Gastrocnemius medialis (tissue), 4 donors: ENCODE data around the gene PIP5KL1. TPM values are rescaled to one million over a fixed set of nuclear protein-coding genes. Genes with fewer than 3 reads are reported as not detected.
A peak's percentile ranks its signal among the peaks of the same experiment; 100 is the strongest.

Experiments
- ATAC-seq, 2 donors: fragments of 150-250 bp; one replicate each; pipeline ENCODE4 v1.9.1; 2016
- DNase-seq, 2 donors: peaks; one replicate each; pipeline ENCODE4 v3.0.0-alpha.2; 2019
- H3K27ac ChIP-seq, 4 donors: fragments of 200-600 bp; sonication (generic); 1 replicate in 1 of 4; 2 replicates in 3 of 4; pipeline ENCODE4 v1.5.1; 2016 to 2018; ENCODE audit warnings: mild to moderate bottlenecking in 2 of 4, moderate library complexity in 1 of 4
- H3K27me3 ChIP-seq, 3 donors: fragments of 200-600 bp; sonication (generic) in 2 of 3; 1 replicate in 1 of 3; 2 replicates in 2 of 3; pipeline versions ENCODE4 v1.5.1 to v1.6.0; 2016 to 2019; ENCODE audit warnings: mild to moderate bottlenecking in 1 of 3, moderate library complexity in 1 of 3
- H3K36me3 ChIP-seq, 2 donors: fragments of 200-600 bp; sonication (generic) in 1 of 2; one replicate each; pipeline ENCODE4 v1.5.1; 2017 to 2018
- H3K4me1 ChIP-seq, 2 donors: fragments of 200-600 bp; sonication (generic) in 1 of 2; one replicate each; pipeline ENCODE4 v1.5.1; 2016 to 2017; ENCODE audit warnings: mild to moderate bottlenecking in 2 of 2
- H3K4me3 ChIP-seq, 4 donors: fragments of 200-600 bp; sonication (generic) in 3 of 4; 1 replicate in 1 of 4; 2 replicates in 3 of 4; pipeline ENCODE4 v1.5.1; 2016 to 2019; ENCODE audit warnings: mild to moderate bottlenecking in 2 of 4
- H3K9me3 ChIP-seq, 3 donors: fragments of 200-600 bp; sonication (generic) in 2 of 3; 1 replicate in 1 of 3; 2 replicates in 2 of 3; pipeline ENCODE4 v1.5.1; 2016 to 2019
- POLR2A ChIP-seq, 2 donors: fragments of 450-650 bp; IDR thresholded peaks; one replicate each; pipeline ENCODE4 v1.6.1; 2017; ENCODE audit warnings: antibody characterized with exemption in 2 of 2, mild to moderate bottlenecking in 2 of 2, moderate library complexity in 2 of 2
- in situ Hi-C, 4 donors: fragments of 200-750 bp; cut with MboI; loops; one replicate each; pipeline versions ENCODE4 v1.15.0 to v1.8.0; 2017; ENCODE audit warnings: low sequenced_read_pairs in 4 of 4
- intact Hi-C: fragments of 100-400 bp; cut with DNase I; formaldehyde crosslinking; loops from one replicate; pipeline ENCODE4 v1.15.1; 2023; ENCODE audit warnings: low total_unique reads
- total RNA-seq, 4 donors: library from RNA; depleted of rRNA; stranded (reverse); fragments of >200 nt; gene quantifications; one replicate each; pipeline versions ENCODE4 v1.1.0 to v1.2.3, GENCODE V29; 2016
- TF ChIP-seq, protein P1 (sequence below), 5 experiments: fragments of 450-650 bp in 3 of 5; fragments of 200-600 bp in 2 of 5; sonication (generic) in 2 of 5; IDR thresholded peaks in 4 of 5; conservative IDR thresholded peaks in 1 of 5; 1 replicate in 4 of 5; 2 replicates in 1 of 5; pipeline ENCODE4 v1.5.1; 2016 to 2019; ENCODE audit warnings: antibody characterized with exemption in 5 of 5, mild to moderate bottlenecking in 3 of 5, moderate library complexity in 3 of 5

PIP5KL1 gene
- total RNA-seq, 4 donors from 2014 or later = 4.2 TPM; not detected in 3

- DNase-seq = no peak
- no peaks in the 10 kb centered on the region for H3K36me3 ChIP-seq
- H3K27ac ChIP-seq = no peak overlapping the region
- peaks cover 0 to 9% (median 0%) of the 10 kb centered on the region in 3 donors for H3K27me3 ChIP-seq
- H3K9me3 ChIP-seq = no peaks in the 10 kb centered on the region
- TF ChIP-seq, protein P1, sequence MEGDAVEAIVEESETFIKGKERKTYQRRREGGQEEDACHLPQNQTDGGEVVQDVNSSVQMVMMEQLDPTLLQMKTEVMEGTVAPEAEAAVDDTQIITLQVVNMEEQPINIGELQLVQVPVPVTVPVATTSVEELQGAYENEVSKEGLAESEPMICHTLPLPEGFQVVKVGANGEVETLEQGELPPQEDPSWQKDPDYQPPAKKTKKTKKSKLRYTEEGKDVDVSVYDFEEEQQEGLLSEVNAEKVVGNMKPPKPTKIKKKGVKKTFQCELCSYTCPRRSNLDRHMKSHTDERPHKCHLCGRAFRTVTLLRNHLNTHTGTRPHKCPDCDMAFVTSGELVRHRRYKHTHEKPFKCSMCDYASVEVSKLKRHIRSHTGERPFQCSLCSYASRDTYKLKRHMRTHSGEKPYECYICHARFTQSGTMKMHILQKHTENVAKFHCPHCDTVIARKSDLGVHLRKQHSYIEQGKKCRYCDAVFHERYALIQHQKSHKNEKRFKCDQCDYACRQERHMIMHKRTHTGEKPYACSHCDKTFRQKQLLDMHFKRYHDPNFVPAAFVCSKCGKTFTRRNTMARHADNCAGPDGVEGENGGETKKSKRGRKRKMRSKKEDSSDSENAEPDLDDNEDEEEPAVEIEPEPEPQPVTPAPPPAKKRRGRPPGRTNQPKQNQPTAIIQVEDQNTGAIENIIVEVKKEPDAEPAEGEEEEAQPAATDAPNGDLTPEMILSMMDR (IDR thresholded peaks at IDR 0.05 in 4 of 5, conservative IDR thresholded peaks at IDR 0.05 in 1 of 5) = no peak
- TF ChIP-seq POLR2A (IDR thresholded peaks at IDR 0.05) = no peak
- no peak overlapping the region for H3K4me3 ChIP-seq
- peaks cover 18 to 24% of the 10 kb centered on the region in 2 donors for H3K4me1 ChIP-seq
- no peak for ATAC-seq
- intact Hi-C loops = loop anchor here (1.0 to 10.0 kb wide), 3 partner anchors 185 to 416 kb away; partner anchors contain the start of gene TOR2A
- in situ Hi-C loops = loop anchor here (5.0 to 25.0 kb wide), 4 partner anchors 186 to 683 kb away; partner anchors contain the start of gene TOR2A (in 1 of the 4)
These were observed 9.8 kb downstream of the PIP5KL1 start for GRCh38 chr9:127920794-127921193.

- ATAC-seq (peak; percentile 46 to 56), DNase-seq (peak; percentile 69 to 90)
- intact Hi-C loops = loop anchor here (1.0 to 10.0 kb wide), 3 partner anchors 132 to 695 kb away; partner anchors contain the start of gene CDK9
- peak overlapping the region; percentile 12 to 82 (median 46) for H3K27ac ChIP-seq
- H3K9me3 ChIP-seq = no peaks in the 10 kb centered on the region
- in situ Hi-C loops = loop anchor here in 1 of 4 donors (25.0 kb wide), 1 partner anchor 682 kb away; no protein-coding TSS in a partner anchor
- H3K36me3 ChIP-seq = no peaks in the 10 kb centered on the region
- no peak overlapping the region for H3K4me3 ChIP-seq
- H3K27me3 ChIP-seq = no peaks in the 10 kb centered on the region
- H3K4me1 ChIP-seq = peaks cover 28 to 29% of the 10 kb centered on the region in 2 donors
- TF ChIP-seq POLR2A (IDR thresholded peaks at IDR 0.05) = no peak
- TF ChIP-seq, protein P1 (IDR thresholded peaks at IDR 0.05 in 4 of 5, conservative IDR thresholded peaks at IDR 0.05 in 1 of 5) = no peak
These were observed 11.2 kb downstream of the PIP5KL1 start for GRCh38 chr9:127919253-127919815.

DNA sequence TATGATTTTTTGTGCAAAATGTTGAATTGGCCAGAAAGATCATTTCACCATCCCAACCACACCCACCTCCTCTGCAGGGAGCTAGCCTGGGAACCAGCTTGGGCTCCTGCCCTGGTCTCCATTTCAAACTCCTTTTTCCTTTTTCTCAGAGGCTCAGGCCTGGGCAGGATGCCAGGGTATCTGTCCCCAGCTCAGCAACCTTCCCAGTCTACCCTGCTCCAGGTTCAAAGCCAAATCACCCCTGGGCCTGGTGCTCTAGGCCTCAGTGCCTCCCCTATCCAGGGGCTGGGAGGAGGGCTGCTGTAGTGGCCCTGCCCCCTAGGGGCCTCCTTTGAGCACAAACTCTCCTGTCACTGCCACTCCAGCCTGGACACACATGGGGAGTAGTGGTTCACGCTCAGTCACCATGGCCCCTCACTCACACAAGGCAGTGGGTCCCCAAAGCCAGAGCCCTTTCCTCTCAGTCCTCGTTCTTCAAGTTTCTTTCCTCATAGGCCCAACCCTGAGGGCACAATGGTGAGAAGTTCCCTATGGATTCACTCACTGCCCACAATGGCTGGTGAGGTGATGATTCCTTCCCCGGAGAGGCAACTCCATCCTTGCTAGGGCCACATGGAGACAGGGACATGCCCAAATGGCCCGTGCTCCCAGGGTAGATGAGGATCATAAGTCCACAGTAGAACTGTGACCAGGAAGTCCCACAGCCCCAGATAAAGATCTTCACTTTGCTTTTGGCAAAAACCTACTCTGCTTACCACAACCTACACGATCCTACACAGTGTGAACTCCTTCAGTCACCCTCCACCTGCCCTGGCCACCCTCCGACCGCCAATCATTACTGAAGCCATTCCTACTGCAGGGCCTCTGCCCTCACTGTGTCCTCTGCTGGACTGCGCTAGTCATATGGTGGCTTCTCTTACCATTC is 12.1 kb downstream of the PIP5KL1 start:
- Histone ChIP-seq H3K4me3 (no peak overlapping the region), H3K36me3 (peaks cover 0 to 5% of the 10 kb centered on the region in 2 donors), H3K9me3 (no peaks in the 10 kb centered on the region), H3K27me3 (no peaks in the 10 kb centered on the region), H3K4me1 (peaks cover 28 to 29% of the 10 kb centered on the region in 2 donors), H3K27ac (peak overlapping the region; percentile 12 to 82 (median 46))
- DNase-seq (peak in 1 of 2 donors; percentile 50), ATAC-seq (no peak)
- TF ChIP-seq, protein P1 (IDR thresholded peaks at IDR 0.05 in 4 of 5, conservative IDR thresholded peaks at IDR 0.05 in 1 of 5) = no peak
- no peak for TF ChIP-seq POLR2A (IDR thresholded peaks at IDR 0.05)
- in situ Hi-C loops = loop anchor here in 1 of 4 donors (25.0 kb wide), 1 partner anchor 681 kb away; no protein-coding TSS in a partner anchor
- intact Hi-C loops = loop anchor here (1.0 to 10.0 kb wide), 3 partner anchors 131 to 694 kb away; partner anchors contain the start of gene CDK9

DNA sequence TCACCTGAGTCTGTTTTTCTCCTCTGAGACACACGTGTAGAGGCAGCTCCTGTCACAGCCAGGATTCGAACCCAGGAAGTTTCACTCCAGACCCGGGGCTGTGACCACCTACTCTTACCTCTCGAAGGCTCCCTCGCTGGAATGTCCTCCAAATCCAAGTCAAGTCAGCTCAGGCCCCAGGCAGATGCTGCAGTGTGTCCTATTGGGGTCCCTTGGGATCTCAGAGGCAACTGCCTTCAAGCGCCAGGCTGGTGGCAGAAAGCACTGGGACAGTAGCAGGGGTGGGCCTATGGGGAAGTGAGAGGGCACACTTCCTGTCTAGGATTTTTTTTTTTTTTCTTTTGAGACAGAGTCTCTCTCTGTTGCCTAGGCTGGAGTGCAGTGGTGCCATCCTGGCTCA is 13.0 kb downstream of the PIP5KL1 start:
- H3K27me3 ChIP-seq = no peaks in the 10 kb centered on the region
- ATAC-seq (no peak), DNase-seq (no peak)
- peak overlapping the region in 1 of 4 donors; percentile 47 for H3K4me3 ChIP-seq
- intact Hi-C loops (loop anchor here (1.0 to 10.0 kb wide), 6 partner anchors 20 to 693 kb away; partner anchors contain the start of genes AK1, CDK9, FPGS and TOR2A), in situ Hi-C loops (loop anchor here in 1 of 4 donors (25.0 kb wide), 1 partner anchor 680 kb away; no protein-coding TSS in a partner anchor)
- peak overlapping the region; percentile 55 to 82 (median 64) for H3K27ac ChIP-seq
- no peaks in the 10 kb centered on the region for H3K9me3 ChIP-seq
- TF ChIP-seq, protein P1 (IDR thresholded peaks at IDR 0.05 in 4 of 5, conservative IDR thresholded peaks at IDR 0.05 in 1 of 5) = no peak
- no peak for TF ChIP-seq POLR2A (IDR thresholded peaks at IDR 0.05)
- H3K4me1 ChIP-seq = peaks cover 28 to 29% of the 10 kb centered on the region in 2 donors
- H3K36me3 ChIP-seq = peaks cover 0 to 11% of the 10 kb centered on the region in 2 donors
